GM19455 (cell line): ENCODE results near the gene CRYGN.

Experiments used
- ATAC-seq: cut with Tn5 transposase; IDR thresholded peaks from one replicate; pipeline ENCODE4 v1.9.1; 2021; ENCODE audit not compliant: unreplicated experiment

CRYGN gene

GRCh38 chr7:151460474-151460855 is 20.5 kb upstream of the CRYGN start:
- no peak for ATAC-seq

GRCh38 chr7:151459726-151460473 is 20.0 kb upstream of the CRYGN start:
- ATAC-seq, result no peak

GRCh38 chr7:151457534-151457933 is 17.6 kb upstream of the CRYGN start:
- no peak for ATAC-seq

GRCh38 chr7:151456782-151457181 is 16.8 kb upstream of the CRYGN start:
- no peak for ATAC-seq

- ATAC-seq, result no peak
Observed at GRCh38 chr7:151456276-151456675, 16.3 kb upstream of the CRYGN start.

- no peak for ATAC-seq
Observed at GRCh38 chr7:151455690-151456089, 15.7 kb upstream of the CRYGN start.

- no peak for ATAC-seq
Observed at GRCh38 chr7:151454932-151455530, 15.1 kb upstream of the CRYGN start.

- ATAC-seq, result no peak
Observed at GRCh38 chr7:151454305-151454704, 14.4 kb upstream of the CRYGN start.

GRCh38 chr7:151453326-151453791 is 13.4 kb upstream of the CRYGN start:
- no peak for ATAC-seq

- no peak for ATAC-seq
Observed at GRCh38 chr7:151452680-151453325, 12.9 kb upstream of the CRYGN start.

- ATAC-seq, result no peak
Observed at GRCh38 chr7:151451626-151452571, 12.0 kb upstream of the CRYGN start.

GRCh38 chr7:151451156-151451555 is 11.2 kb upstream of the CRYGN start:
- no peak for ATAC-seq

GRCh38 chr7:151449990-151450389 is 10.0 kb upstream of the CRYGN start:
- ATAC-seq, result no peak

GRCh38 chr7:151448261-151449252 is 8.6 kb upstream of the CRYGN start:
- ATAC-seq, result peak; percentile 79

- no peak for ATAC-seq
Observed at GRCh38 chr7:151447901-151448260, 7.9 kb upstream of the CRYGN start.

- ATAC-seq, result no peak
Observed at GRCh38 chr7:151447312-151447711, 7.4 kb upstream of the CRYGN start.

- ATAC-seq, result no peak
Observed at GRCh38 chr7:151446412-151446811, 6.5 kb upstream of the CRYGN start.

- no peak for ATAC-seq
Observed at GRCh38 chr7:151444632-151445031, 4.7 kb upstream of the CRYGN start.

- no peak for ATAC-seq
Observed at GRCh38 chr7:151442776-151443496, 3.0 kb upstream of the CRYGN start.
